ENCODE data around the gene ARHGAP40.

Gene ARHGAP40

GRCh38 chr20:38601216-38602184 lies at the start of gene ARHGAP40:
ARHGAP40 (plus strand) TSS chr20:38601809.
- no peak for TF ChIP-seq CTCF (IDR thresholded peaks at IDR 0.05; ENCODE audit: control insufficient read depth, extremely low read depth, insufficient read depth)
- H3K4me3 ChIP-seq (ENCODE audit: low read depth, low read length), result no peak within 1 kb of the TSS
- DNase-seq (ENCODE audit: low read depth), result no peak

GRCh38 chr20:38554986-38555385 lies 46.6 kb upstream of the ARHGAP40 start:
- H3K4me3 ChIP-seq (ENCODE audit: low read depth, low read length), result no peak overlapping the region
- DNase-seq (ENCODE audit: low read depth), result peak; percentile 94
- no peak for TF ChIP-seq CTCF (IDR thresholded peaks at IDR 0.05; ENCODE audit: control insufficient read depth, extremely low read depth, insufficient read depth)

GRCh38 chr20:38555395-38555794 lies 46.2 kb upstream of the ARHGAP40 start:
- H3K4me3 ChIP-seq (ENCODE audit: low read depth, low read length), result no peak overlapping the region
- DNase-seq (ENCODE audit: low read depth), result no peak
- TF ChIP-seq CTCF (IDR thresholded peaks at IDR 0.05; ENCODE audit: control insufficient read depth, extremely low read depth, insufficient read depth), result no peak

- DNase-seq (ENCODE audit: low read depth), result no peak
- no peak for TF ChIP-seq CTCF (IDR thresholded peaks at IDR 0.05; ENCODE audit: control insufficient read depth, extremely low read depth, insufficient read depth)
- no peak overlapping the region for H3K4me3 ChIP-seq (ENCODE audit: low read depth, low read length)
Measured at GRCh38 chr20:38557174-38557573, 44.4 kb upstream of the ARHGAP40 start.

GRCh38 chr20:38558596-38559360 lies 42.8 kb upstream of the ARHGAP40 start:
- no peak for DNase-seq (ENCODE audit: low read depth)
- no peak for TF ChIP-seq CTCF (IDR thresholded peaks at IDR 0.05; ENCODE audit: control insufficient read depth, extremely low read depth, insufficient read depth)
- no peak overlapping the region for H3K4me3 ChIP-seq (ENCODE audit: low read depth, low read length)

GRCh38 chr20:38559764-38560163 lies 41.8 kb upstream of the ARHGAP40 start:
- no peak for DNase-seq (ENCODE audit: low read depth)
- H3K4me3 ChIP-seq (ENCODE audit: low read depth, low read length), result no peak overlapping the region
- TF ChIP-seq CTCF (IDR thresholded peaks at IDR 0.05; ENCODE audit: control insufficient read depth, extremely low read depth, insufficient read depth), result no peak
